HG02885 (cell line): ENCODE measurements around the gene ZNHIT1.
"Not testable (repeated sequence)": the region's sequence is repeated elsewhere in the genome, so short reads cannot be mapped to it uniquely, and the experiment has no call there.

ENCODE experiments used
- ATAC-seq: cut with Tn5 transposase; IDR thresholded peaks from one replicate; pipeline ENCODE4 v1.9.1; 2021; ENCODE audit warnings: mild to moderate bottlenecking; ENCODE audit not compliant: unreplicated experiment, poor library complexity

ZNHIT1 gene

GRCh38 chr7:101186194-101186593 is 31.8 kb upstream of the ZNHIT1 start:
- no peak for ATAC-seq

- ATAC-seq, result no peak
Observed at GRCh38 chr7:101186844-101187428, 31.0 kb upstream of the ZNHIT1 start.

- no peak for ATAC-seq
Observed at GRCh38 chr7:101189109-101189508, 28.9 kb upstream of the ZNHIT1 start.

GRCh38 chr7:101195884-101196283 is 22.1 kb upstream of the ZNHIT1 start:
- no peak for ATAC-seq

- ATAC-seq, result no peak
Observed at GRCh38 chr7:101197991-101198390, 20.0 kb upstream of the ZNHIT1 start.

GRCh38 chr7:101198476-101198875 is 19.5 kb upstream of the ZNHIT1 start:
- no peak for ATAC-seq

- ATAC-seq, result not testable (repeated sequence)
Observed at GRCh38 chr7:101199522-101199921, 18.4 kb upstream of the ZNHIT1 start.

GRCh38 chr7:101200504-101200861 is 17.5 kb upstream of the ZNHIT1 start:
- ATAC-seq, result no peak

GRCh38 chr7:101200862-101201599 is 16.9 kb upstream of the ZNHIT1 start, which contains the start of gene MOGAT3:
TSS of gene MOGAT3 (minus strand) at chr7:101201036. CDS start at chr7:101200854, 182 bp downstream.
- ATAC-seq, result no peak

GRCh38 chr7:101201695-101202602 is 16.0 kb upstream of the ZNHIT1 start:
- ATAC-seq, result no peak

GRCh38 chr7:101202603-101202918 is 15.4 kb upstream of the ZNHIT1 start:
- no peak for ATAC-seq

GRCh38 chr7:101203740-101204738 is 13.9 kb upstream of the ZNHIT1 start:
- not testable (repeated sequence) for ATAC-seq

- no peak for ATAC-seq
Observed at GRCh38 chr7:101205901-101206664, 11.9 kb upstream of the ZNHIT1 start.

GRCh38 chr7:101206665-101207042 is 11.3 kb upstream of the ZNHIT1 start:
- no peak for ATAC-seq

- ATAC-seq, result no peak
Observed at GRCh38 chr7:101207459-101207858, 10.5 kb upstream of the ZNHIT1 start.

- ATAC-seq, result no peak
Observed at GRCh38 chr7:101208794-101209193, 9.2 kb upstream of the ZNHIT1 start.

- no peak for ATAC-seq
Observed at GRCh38 chr7:101210143-101210542, 7.8 kb upstream of the ZNHIT1 start.

GRCh38 chr7:101211501-101211900 is 6.5 kb upstream of the ZNHIT1 start:
- no peak for ATAC-seq

GRCh38 chr7:101212014-101212413 is 6.0 kb upstream of the ZNHIT1 start:
- ATAC-seq, result no peak
